ENCODE results near the gene SLC35E4. TPM values are rescaled to one million over a fixed set of nuclear protein-coding genes. Genes with fewer than 3 reads are reported as not detected.
"Not testable (repeated sequence)": the region's sequence is repeated elsewhere in the genome, so short reads cannot be mapped to it uniquely, and the experiment has no call there.

Gene SLC35E4
- total RNA-seq, 4 donors from 2014 or later = 4.2 to 14.1 (median 9.7) TPM

- no peaks in the 10 kb centered on the region for H3K9me3 ChIP-seq
- no peaks in the 10 kb centered on the region for H3K27me3 ChIP-seq
- H3K4me3 ChIP-seq = peak overlapping the region; percentile 79 to 91 (median 81)
- no peak for TF ChIP-seq POLR2AphosphoS5 (IDR thresholded peaks at IDR 0.05)
- TF ChIP-seq, protein P1, sequence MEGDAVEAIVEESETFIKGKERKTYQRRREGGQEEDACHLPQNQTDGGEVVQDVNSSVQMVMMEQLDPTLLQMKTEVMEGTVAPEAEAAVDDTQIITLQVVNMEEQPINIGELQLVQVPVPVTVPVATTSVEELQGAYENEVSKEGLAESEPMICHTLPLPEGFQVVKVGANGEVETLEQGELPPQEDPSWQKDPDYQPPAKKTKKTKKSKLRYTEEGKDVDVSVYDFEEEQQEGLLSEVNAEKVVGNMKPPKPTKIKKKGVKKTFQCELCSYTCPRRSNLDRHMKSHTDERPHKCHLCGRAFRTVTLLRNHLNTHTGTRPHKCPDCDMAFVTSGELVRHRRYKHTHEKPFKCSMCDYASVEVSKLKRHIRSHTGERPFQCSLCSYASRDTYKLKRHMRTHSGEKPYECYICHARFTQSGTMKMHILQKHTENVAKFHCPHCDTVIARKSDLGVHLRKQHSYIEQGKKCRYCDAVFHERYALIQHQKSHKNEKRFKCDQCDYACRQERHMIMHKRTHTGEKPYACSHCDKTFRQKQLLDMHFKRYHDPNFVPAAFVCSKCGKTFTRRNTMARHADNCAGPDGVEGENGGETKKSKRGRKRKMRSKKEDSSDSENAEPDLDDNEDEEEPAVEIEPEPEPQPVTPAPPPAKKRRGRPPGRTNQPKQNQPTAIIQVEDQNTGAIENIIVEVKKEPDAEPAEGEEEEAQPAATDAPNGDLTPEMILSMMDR (IDR thresholded peaks at IDR 0.05) = no peak
- no peak for TF ChIP-seq EP300 (IDR thresholded peaks at IDR 0.05)
- no peak for TF ChIP-seq POLR2A (IDR thresholded peaks at IDR 0.05; ENCODE audit: low read depth)
- peaks cover 0 to 16% (median 10%) of the 10 kb centered on the region in 4 donors for H3K36me3 ChIP-seq
- peak overlapping the region; percentile 61 to 65 (median 62) for H3K27ac ChIP-seq (replicated peaks in 1 of 4)
- intact Hi-C loops (cut with DNase I) = no loop called here
- WGBS = 32% methylated on average over 10 of the region's 10 CpGs
- no peak for DNase-seq (ENCODE audit: extremely low spot score)
- H3K4me1 ChIP-seq = peaks cover 9 to 25% (median 24%) of the 10 kb centered on the region in 4 donors
Measured at GRCh38 chr22:30668386-30668710, 32.8 kb downstream of the SLC35E4 start.

DNA sequence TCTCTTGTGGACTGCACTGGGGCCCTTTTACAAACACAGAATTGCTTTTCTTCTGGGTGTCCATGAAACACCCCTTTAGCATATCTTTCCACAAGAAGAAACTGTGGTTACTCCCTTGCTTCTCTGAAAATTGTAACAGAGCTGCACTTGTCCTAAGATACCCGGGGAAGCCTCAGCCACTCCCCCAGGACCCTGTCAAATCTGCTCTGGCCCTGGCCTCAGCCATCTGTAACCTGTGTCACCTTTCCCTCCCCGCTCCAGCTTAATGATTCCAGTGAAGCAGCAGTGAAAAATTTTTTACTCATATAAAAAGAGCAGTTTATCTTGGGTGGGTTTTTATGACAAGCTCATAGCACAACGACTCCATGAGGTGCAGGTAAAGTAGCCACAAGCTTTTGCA lies 35.5 kb downstream of the SLC35E4 start:
- H3K27me3 ChIP-seq = peaks cover 0 to 8% (median 0%) of the 10 kb centered on the region in 4 donors
- TF ChIP-seq POLR2AphosphoS5 (IDR thresholded peaks at IDR 0.05) = no peak
- TF ChIP-seq, protein P1 (IDR thresholded peaks at IDR 0.05) = no peak
- TF ChIP-seq EP300 (IDR thresholded peaks at IDR 0.05) = no peak
- TF ChIP-seq POLR2A (IDR thresholded peaks at IDR 0.05; ENCODE audit: low read depth) = no peak
- no peak overlapping the region for H3K27ac ChIP-seq (replicated peaks in 1 of 4)
- H3K36me3 ChIP-seq = no peaks in the 10 kb centered on the region
- peaks cover 9 to 21% (median 19%) of the 10 kb centered on the region in 4 donors for H3K4me1 ChIP-seq
- H3K9me3 ChIP-seq = no peaks in the 10 kb centered on the region
- DNase-seq (ENCODE audit: extremely low spot score) = no peak
- 82% methylated on average over 3 of the region's 3 CpGs for WGBS
- no peak overlapping the region for H3K4me3 ChIP-seq
- intact Hi-C loops (cut with DNase I) = no loop called here

DNA sequence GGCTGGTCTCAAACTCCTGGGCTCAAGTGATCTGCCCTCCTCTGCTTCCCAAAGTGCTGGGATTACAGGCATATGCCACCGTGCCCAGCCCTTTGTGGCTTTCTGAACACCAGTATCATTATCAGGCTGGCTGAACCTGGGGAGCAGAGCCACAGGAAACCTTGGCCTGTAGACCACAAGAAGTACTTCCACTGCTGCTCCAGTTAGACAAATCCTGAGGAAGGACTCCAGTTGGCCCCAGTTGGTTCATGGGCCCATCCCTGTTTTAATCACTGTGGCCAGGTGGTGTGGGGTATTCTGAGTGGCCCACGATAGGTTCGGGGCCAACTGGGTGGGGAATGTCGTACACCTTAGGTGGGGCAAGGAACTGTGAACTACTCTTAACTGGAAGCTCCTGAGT lies 37.6 kb downstream of the SLC35E4 start:
- WGBS = 94% methylated on average over 4 of the region's 4 CpGs

GRCh38 chr22:30674482-30674881 lies 38.9 kb downstream of the SLC35E4 start:
- intact Hi-C loops (cut with DNase I) = no loop called here
- TF ChIP-seq, protein P1 (IDR thresholded peaks at IDR 0.05) = no peak
- TF ChIP-seq EP300 (IDR thresholded peaks at IDR 0.05) = no peak
- no peak for TF ChIP-seq POLR2A (IDR thresholded peaks at IDR 0.05; ENCODE audit: low read depth)
- no peak for TF ChIP-seq POLR2AphosphoS5 (IDR thresholded peaks at IDR 0.05)
- Histone ChIP-seq H3K27ac (replicated peaks in 1 of 4) (no peak overlapping the region), H3K4me3 (no peak overlapping the region), H3K9me3 (no peaks in the 10 kb centered on the region), H3K36me3 (no peaks in the 10 kb centered on the region), H3K4me1 (no peaks in the 10 kb centered on the region), H3K27me3 (peaks cover 0 to 13% (median 0%) of the 10 kb centered on the region in 4 donors)
- no peak for DNase-seq (ENCODE audit: extremely low spot score)
- 97% methylated on average over 5 of the region's 6 CpGs for WGBS

More for the DNA sequence above, 37.6 kb downstream of the SLC35E4 start:
- no peak for DNase-seq (ENCODE audit: extremely low spot score)
- intact Hi-C loops (cut with DNase I) = no loop called here
- Histone ChIP-seq H3K9me3 (no peaks in the 10 kb centered on the region), H3K36me3 (no peaks in the 10 kb centered on the region), H3K27me3 (peaks cover 0 to 13% (median 0%) of the 10 kb centered on the region in 4 donors), H3K4me1 (peaks cover 0 to 6% (median 5%) of the 10 kb centered on the region in 4 donors), H3K4me3 (no peak overlapping the region), H3K27ac (replicated peaks in 1 of 4) (no peak overlapping the region)
- no peak for TF ChIP-seq POLR2A (IDR thresholded peaks at IDR 0.05; ENCODE audit: low read depth)
- TF ChIP-seq POLR2AphosphoS5 (IDR thresholded peaks at IDR 0.05) = no peak
- TF ChIP-seq, protein P1 (IDR thresholded peaks at IDR 0.05) = no peak
- no peak for TF ChIP-seq EP300 (IDR thresholded peaks at IDR 0.05)

- intact Hi-C loops (cut with DNase I) = no loop called here
- Histone ChIP-seq H3K4me3 (no peak overlapping the region), H3K27ac (replicated peaks in 1 of 4) (no peak overlapping the region), H3K9me3 (no peaks in the 10 kb centered on the region), H3K36me3 (no peaks in the 10 kb centered on the region), H3K27me3 (peaks cover 0 to 13% (median 0%) of the 10 kb centered on the region in 4 donors), H3K4me1 (no peaks in the 10 kb centered on the region)
- 79% methylated on average over 9 of the region's 9 CpGs for WGBS
- no peak for DNase-seq (ENCODE audit: extremely low spot score)
- TF ChIP-seq POLR2A (IDR thresholded peaks at IDR 0.05; ENCODE audit: low read depth) (no peak), POLR2AphosphoS5 (IDR thresholded peaks at IDR 0.05) (no peak)
Measured at GRCh38 chr22:30675436-30675835, 39.9 kb downstream of the SLC35E4 start.

DNA sequence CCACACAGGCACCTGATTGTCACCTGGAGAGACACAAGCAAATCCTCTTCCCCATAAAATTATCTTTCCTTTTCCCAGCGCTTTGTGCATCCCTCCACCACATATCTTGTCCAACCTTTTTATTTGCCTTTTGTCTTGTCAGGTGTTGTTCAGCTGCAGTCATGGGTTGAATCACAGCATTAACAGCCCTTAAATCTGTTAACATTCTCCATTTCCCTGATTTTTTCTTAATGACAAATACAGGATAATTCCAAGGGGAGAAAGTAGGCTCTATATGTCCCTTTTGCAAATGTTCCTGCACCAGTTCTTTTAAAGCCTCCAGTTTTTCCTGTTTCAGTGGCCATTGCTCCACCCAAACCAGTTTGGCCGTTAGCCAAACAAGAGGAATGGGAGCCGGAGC lies 41.0 kb downstream of the SLC35E4 start:
- intact Hi-C loops (cut with DNase I); DNase-seq (ENCODE audit: extremely low spot score); H3K4me3 ChIP-seq; H3K27ac ChIP-seq (replicated peaks in 1 of 4); H3K4me1 ChIP-seq; H3K36me3 ChIP-seq; H3K9me3 ChIP-seq: not testable (repeated sequence)
- whole genome bisulfite sequencing = 80% methylated on average over 3 of the region's 3 CpGs
- H3K27me3 ChIP-seq = peaks cover 0 to 13% (median 0%) of the 10 kb centered on the region in 4 donors

DNA sequence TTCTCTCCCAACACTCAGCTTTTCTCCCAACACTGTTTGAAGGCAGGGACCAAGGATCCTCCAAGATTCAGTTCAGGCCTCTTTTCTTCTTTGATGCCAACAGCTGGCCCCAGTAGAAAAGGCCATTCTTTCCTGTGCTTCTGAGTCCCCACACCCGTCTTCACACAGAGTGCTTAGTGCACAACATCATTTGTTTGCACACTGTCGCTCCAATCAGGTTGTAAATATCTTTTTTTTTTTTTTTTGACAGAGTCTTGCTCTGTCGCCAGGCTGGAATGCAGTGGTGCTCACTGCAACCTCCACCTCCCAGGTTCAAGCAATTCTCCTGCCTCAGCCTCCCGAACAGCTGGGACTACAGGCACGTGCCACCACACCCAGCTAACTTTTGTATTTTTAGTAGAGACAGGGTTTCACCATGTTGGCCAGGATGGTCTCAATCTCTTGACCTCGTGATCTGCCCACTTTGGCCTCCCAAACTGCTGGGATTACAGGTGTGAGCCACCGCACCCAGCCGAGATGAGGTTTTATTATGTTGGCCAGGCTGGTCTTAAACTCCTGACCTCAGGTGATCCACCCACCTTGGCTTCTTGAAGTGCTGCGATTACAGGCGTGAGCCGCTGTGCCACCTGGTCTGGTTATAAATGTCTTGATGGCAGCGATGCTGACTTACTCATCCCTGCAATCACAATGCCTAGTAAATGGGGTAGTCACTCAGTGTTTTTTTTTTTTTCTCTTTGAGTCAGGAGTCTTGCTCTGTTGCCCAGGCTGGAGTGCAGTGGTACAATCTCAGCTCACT lies 44.5 kb downstream of the SLC35E4 start:
- 94% methylated on average over 12 of the region's 12 CpGs for WGBS
- H3K27me3 ChIP-seq; H3K9me3 ChIP-seq; H3K4me3 ChIP-seq; H3K27ac ChIP-seq (replicated peaks in 1 of 4); DNase-seq (ENCODE audit: extremely low spot score); H3K36me3 ChIP-seq; H3K4me1 ChIP-seq; intact Hi-C loops (cut with DNase I): not testable (repeated sequence)
